Measurements from ENCODE around the gene TSPY4.
"Not testable (repeated sequence)": the region's sequence is repeated elsewhere in the genome, so short reads cannot be mapped to it uniquely, and the experiment has no call there.

Gene TSPY4, protein sequence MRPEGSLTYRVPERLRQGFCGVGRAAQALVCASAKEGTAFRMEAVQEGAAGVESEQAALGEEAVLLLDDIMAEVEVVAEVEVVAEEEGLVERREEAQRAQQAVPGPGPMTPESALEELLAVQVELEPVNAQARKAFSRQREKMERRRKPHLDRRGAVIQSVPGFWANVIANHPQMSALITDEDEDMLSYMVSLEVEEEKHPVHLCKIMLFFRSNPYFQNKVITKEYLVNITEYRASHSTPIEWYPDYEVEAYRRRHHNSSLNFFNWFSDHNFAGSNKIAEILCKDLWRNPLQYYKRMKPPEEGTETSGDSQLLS

DNA sequence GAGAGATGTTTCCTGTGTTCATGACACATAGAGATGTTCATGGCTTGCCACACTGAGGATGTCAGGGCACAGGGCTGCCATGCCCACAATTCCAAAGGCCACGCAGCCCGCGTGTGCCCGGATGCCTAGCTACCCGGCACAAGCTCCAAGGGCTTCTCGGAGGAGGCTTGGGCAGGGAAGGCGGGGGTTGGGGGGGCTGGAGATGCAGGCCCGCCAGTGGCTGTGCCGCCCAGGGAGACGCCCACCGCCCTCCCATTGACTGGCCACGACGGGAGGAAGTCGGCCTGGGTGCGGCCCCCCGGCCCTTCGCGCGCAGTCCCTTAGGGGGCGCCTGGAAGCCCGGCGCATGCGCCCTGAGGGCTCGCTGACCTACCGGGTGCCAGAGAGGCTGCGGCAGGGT, at the start of gene TSPY4:
Gene TSPY4 (plus strand): TSS at position 301 of the 400 bp plus-strand sequence. CDS start 46 bp downstream, at position 347.
- DNase-seq = not testable (repeated sequence)

- DNase-seq = no peak
Measured at GRCh38 chrY:9320996-9321395, 16.3 kb upstream of the TSPY4 start.

DNA sequence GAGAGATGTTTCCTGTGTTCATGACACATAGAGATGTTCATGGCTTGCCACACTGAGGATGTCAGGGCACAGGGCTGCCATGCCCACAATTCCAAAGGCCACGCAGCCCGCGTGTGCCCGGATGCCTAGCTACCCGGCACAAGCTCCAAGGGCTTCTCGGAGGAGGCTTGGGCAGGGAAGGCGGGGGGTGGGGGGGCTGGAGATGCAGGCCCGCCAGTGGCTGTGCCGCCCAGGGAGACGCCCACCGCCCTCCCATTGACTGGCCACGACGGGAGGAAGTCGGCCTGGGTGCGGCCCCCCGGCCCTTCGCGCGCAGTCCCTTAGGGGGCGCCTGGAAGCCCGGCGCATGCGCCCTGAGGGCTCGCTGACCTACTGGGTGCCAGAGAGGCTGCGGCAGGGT, 20.2 kb downstream of the TSPY4 start, which contains the start of gene TSPY8:
Gene TSPY8 (plus strand): TSS at position 301 of the 400 bp plus-strand sequence. CDS start 46 bp downstream, at position 347.
- DNase-seq = not testable (repeated sequence)
